ENCODE data around the gene MKI67. TPM values are rescaled to one million over a fixed set of nuclear protein-coding genes. Genes with fewer than 3 reads are reported as not detected.
A peak's percentile ranks its signal among the peaks of the same experiment; 100 is the strongest.

MKI67 gene
- total and polyA plus RNA-seq, 8 donors: under 0.01 to 3.1 (median 0.47) TPM

DNA sequence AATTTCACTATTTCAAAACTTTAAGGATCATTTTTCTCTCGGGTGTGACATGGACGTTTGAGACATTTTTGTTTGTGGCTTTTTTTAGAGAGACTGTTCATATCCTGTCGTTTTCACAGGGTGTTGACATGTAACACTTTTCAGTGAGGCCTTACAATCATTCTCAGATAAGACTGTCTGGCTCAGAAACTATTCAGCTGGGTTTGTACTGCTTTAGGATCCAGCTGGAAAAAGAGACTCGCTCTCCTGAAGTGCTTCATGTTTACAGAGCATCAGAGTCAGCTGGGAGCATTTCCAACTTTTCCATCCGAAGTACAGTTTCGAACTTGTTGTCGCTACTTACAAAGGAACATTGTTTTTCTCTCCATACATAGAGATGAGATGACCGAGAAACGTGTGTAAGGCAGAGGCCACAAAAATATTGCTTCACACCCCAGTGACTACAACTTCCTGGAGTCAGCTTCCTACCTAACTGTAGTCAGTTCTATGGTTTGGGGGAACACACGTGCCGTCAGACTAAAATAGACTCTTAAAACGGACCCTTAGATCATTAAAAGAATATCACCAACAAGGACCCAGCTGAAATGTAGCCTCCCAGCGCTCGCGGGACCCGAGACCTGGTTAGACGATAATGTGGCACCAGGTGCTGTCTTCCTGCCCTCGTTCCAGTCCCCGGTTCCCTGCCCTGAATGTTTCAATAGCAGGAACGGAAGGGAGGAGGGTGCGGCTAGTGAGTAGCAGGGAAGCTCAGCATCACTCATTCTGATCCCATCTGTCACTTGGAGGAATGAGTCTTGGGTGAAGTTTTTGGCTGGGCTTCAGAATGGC lies 78.0 kb downstream of the MKI67 start:
- H3K9me3 ChIP-seq: no peaks in the 10 kb centered on the region
- DNase-seq (no peak), ATAC-seq (peak in 3 of 4 donors; percentile 42 to 57 (median 44)), FAIRE-seq (no peak)
- no peaks in the 10 kb centered on the region for H3K36me3 ChIP-seq
- H3K27ac ChIP-seq: peak overlapping the region in 2 of 4 donors; percentile 28 to 52
- TF ChIP-seq, protein P1, sequence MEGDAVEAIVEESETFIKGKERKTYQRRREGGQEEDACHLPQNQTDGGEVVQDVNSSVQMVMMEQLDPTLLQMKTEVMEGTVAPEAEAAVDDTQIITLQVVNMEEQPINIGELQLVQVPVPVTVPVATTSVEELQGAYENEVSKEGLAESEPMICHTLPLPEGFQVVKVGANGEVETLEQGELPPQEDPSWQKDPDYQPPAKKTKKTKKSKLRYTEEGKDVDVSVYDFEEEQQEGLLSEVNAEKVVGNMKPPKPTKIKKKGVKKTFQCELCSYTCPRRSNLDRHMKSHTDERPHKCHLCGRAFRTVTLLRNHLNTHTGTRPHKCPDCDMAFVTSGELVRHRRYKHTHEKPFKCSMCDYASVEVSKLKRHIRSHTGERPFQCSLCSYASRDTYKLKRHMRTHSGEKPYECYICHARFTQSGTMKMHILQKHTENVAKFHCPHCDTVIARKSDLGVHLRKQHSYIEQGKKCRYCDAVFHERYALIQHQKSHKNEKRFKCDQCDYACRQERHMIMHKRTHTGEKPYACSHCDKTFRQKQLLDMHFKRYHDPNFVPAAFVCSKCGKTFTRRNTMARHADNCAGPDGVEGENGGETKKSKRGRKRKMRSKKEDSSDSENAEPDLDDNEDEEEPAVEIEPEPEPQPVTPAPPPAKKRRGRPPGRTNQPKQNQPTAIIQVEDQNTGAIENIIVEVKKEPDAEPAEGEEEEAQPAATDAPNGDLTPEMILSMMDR (IDR thresholded peaks at IDR 0.05): no peak
- WGBS, 2 donors: 42 to 49% methylated on average over 21 of the region's 21 CpGs
- H3K4me3 ChIP-seq: peak overlapping the region in 1 of 4 donors; percentile 20
- intact Hi-C loops (cut with DNase I): no loop called here
- no peaks in the 10 kb centered on the region for H3K27me3 ChIP-seq
- no peaks in the 10 kb centered on the region for H3K4me1 ChIP-seq

DNA sequence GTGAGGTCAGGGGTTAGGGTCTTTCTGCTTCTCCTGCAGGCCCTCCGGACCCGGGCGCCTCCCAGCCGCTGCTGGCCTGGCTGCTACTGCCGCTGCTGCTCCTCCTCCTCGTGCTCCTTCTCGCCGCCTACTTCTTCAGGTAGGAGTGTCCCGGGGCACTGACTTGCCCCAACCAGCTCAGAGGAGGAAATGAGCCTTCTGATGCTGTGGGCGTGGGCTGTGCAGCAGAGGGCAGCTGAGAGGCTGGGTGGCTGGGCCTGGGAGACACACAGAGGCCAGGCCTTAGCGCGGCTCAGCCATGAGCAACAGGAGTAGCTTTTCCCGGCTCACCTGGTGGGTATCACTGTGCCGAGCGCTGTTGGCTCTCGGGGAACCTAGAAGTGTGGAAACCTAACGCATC lies 78.9 kb downstream of the MKI67 start:
- peak overlapping the region in 1 of 4 donors; percentile 20 for H3K4me3 ChIP-seq

DNA sequence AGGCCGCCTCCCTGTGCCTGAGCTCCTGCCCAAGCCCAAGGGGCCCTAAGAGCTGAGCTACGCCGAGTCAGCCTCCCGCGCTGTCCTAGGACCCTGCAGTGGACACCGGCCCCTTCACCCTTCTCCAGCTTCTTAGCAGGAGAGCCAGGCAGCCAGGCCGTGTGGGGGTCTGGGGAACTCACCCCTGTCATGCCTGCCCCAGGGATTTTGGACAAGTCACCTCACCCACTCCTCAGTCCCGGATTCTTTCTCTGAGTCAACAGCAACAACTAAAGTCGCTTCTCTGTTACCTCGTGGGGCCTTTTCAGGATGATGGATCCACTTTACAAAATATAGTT lies 79.3 kb downstream of the MKI67 start:
- FAIRE-seq: no peak
- 78 to 85% methylated on average over 10 of the region's 10 CpGs for WGBS, 2 donors
- intact Hi-C loops (cut with DNase I): no loop called here
- no peaks in the 10 kb centered on the region for H3K27me3 ChIP-seq
- peak in 1 of 6 donors; percentile 51 for DNase-seq
- no peaks in the 10 kb centered on the region for H3K9me3 ChIP-seq
- H3K36me3 ChIP-seq: no peaks in the 10 kb centered on the region
- no peak overlapping the region for H3K27ac ChIP-seq
- no peak overlapping the region for H3K4me3 ChIP-seq
- TF ChIP-seq, protein P1 (IDR thresholded peaks at IDR 0.05): no peak
- no peaks in the 10 kb centered on the region for H3K4me1 ChIP-seq
- no peak for ATAC-seq

More for the DNA sequence above, 78.9 kb downstream of the MKI67 start:
- intact Hi-C loops (cut with DNase I): no loop called here
- TF ChIP-seq, protein P1 (IDR thresholded peaks at IDR 0.05): no peak
- no peak for FAIRE-seq
- Histone ChIP-seq H3K9me3 (no peaks in the 10 kb centered on the region), H3K27me3 (no peaks in the 10 kb centered on the region), H3K27ac (peak overlapping the region in 2 of 4 donors; percentile 28 to 52), H3K4me1 (no peaks in the 10 kb centered on the region), H3K36me3 (no peaks in the 10 kb centered on the region)
- ATAC-seq: peak in 3 of 4 donors; percentile 87 to 90 (median 89)
- 55 to 61% methylated on average over 15 to 17 of the region's 17 CpGs for WGBS, 2 donors
- peak in 2 of 6 donors; percentile 61 to 62 for DNase-seq

Other genes with a start within 250 kb of the MKI67 start
- gene CLRN3, start 233.5 kb downstream of the MKI67 start, total RNA-seq: under 1 TPM in 5 of 6 donors, not detected in 1; 0.18 to 0.84 (median 0.44) TPM
- gene CLRN3, start 233.5 kb downstream of the MKI67 start, polyA plus RNA-seq: under 1 TPM in 1 of 2 donors, not detected in 1; 0.56 TPM
- 1 to 10 TPM; 1.0 to 7.1 (median 3.7) TPM for gene PTPRE, start 219.3 kb downstream of the MKI67 start, total RNA-seq
- 1 to 10 TPM; 1.7 to 1.8 TPM for gene PTPRE, start 219.3 kb downstream of the MKI67 start, polyA plus RNA-seq

Data from pancreas (tissue), 10 donors.